H1 (cell line): ENCODE data around the gene ASCC3. TPM values are rescaled to one million over a fixed set of nuclear protein-coding genes. Genes with fewer than 3 reads are reported as not detected.

Experiments used
- CTCF ChIA-PET: fragments of 300-600 bp; sonication (Branson Sonifier 250); formaldehyde crosslinking; loops from one replicate; lab custom pipeline; 2021; ENCODE audit not compliant: partially characterized antibody; lab: Charles Lee
- POLR2A ChIA-PET: fragments of 300-600 bp; sonication (Branson Sonifier 250); formaldehyde crosslinking; loops from one replicate; lab custom pipeline; 2021; ENCODE audit warnings: inconsistent platforms; ENCODE audit not compliant: partially characterized antibody; lab: Charles Lee
- DNase-seq, 2 experiments: peaks; one replicate each; pipeline versions ENCODE4 v3.0.0 to v3.0.0-alpha.2; 2010 to 2022; ENCODE audit warnings: low spot score in 2 of 2, low read depth in 1 of 2, mixed read lengths in 1 of 2
- FAIRE-seq: peaks from 2 replicates; lab custom pipeline; 2011; peaks lifted over from hg19 to GRCh38; lab: Jason Lieb, UNC
- H2AFZ ChIP-seq: 2 replicates; pipeline ENCODE4 v1.8.1; 2012; ENCODE audit warnings: low read length, inconsistent platforms
- H2AK5ac ChIP-seq: 2 replicates; pipeline ENCODE4 v1.6.1; 2013; ENCODE audit warnings: low read depth, low read length
- H2BK120ac ChIP-seq: replicated peaks from 2 replicates; pipeline ENCODE3; 2013; ENCODE audit warnings: low read depth, low read length, inconsistent platforms
- H2BK12ac ChIP-seq: 2 replicates; pipeline ENCODE4 v1.6.1; 2013; ENCODE audit warnings: low read depth, low read length
- H2BK15ac ChIP-seq: 2 replicates; pipeline ENCODE4 v1.6.1; 2013; ENCODE audit warnings: low read length
- H2BK20ac ChIP-seq: 2 replicates; pipeline ENCODE4 v1.6.1; 2013; ENCODE audit warnings: low read length
- H2BK5ac ChIP-seq: 2 replicates; pipeline ENCODE4 v1.6.1; 2013; ENCODE audit warnings: low read depth, low read length
- H3K14ac ChIP-seq: 2 replicates; pipeline ENCODE4 v1.6.1; 2013; ENCODE audit warnings: inconsistent platforms; ENCODE audit not compliant: insufficient read length
- H3K18ac ChIP-seq: 2 replicates; pipeline ENCODE4 v1.6.1; 2013; ENCODE audit warnings: low read length; ENCODE audit errors: extremely low read depth
- H3K23ac ChIP-seq: 2 replicates; pipeline ENCODE4 v1.6.1; 2013; ENCODE audit warnings: inconsistent platforms; ENCODE audit not compliant: insufficient read length
- H3K23me2 ChIP-seq: 2 replicates; pipeline ENCODE4 v1.6.1; 2013; ENCODE audit warnings: low read depth, low read length
- H3K27ac ChIP-seq: 2 replicates; pipeline ENCODE4 v1.6.1; 2011; ENCODE audit warnings: low read depth, low read length, inconsistent platforms
- H3K27me3 ChIP-seq, 4 experiments: replicated peaks in 1 of 4; 1 replicate in 1 of 4; 2 replicates in 3 of 4; pipeline versions ENCODE4 v1.6.1 to v1.8.1; 2011 to 2013; ENCODE audit warnings: low read length in 3 of 4, mild to moderate bottlenecking in 3 of 4, inconsistent platforms in 2 of 4, mixed read lengths in 2 of 4, moderate library complexity in 1 of 4; ENCODE audit not compliant: control insufficient read depth in 3 of 4, insufficient read depth in 3 of 4; ENCODE audit errors: extremely low read depth in 1 of 4
- H3K36me3 ChIP-seq, 4 experiments: 2 replicates each; pipeline versions ENCODE4 v1.6.1 to v1.8.1; 2011 to 2013; ENCODE audit warnings: mild to moderate bottlenecking in 4 of 4, low read length in 3 of 4, moderate library complexity in 2 of 4, control low read depth in 1 of 4, inconsistent platforms in 1 of 4; ENCODE audit not compliant: insufficient read depth in 4 of 4, control insufficient read depth in 2 of 4
- H3K4ac ChIP-seq: replicated peaks from 2 replicates; pipeline ENCODE3; 2013; ENCODE audit warnings: low read length, low read depth, mixed read lengths, inconsistent platforms; ENCODE audit not compliant: insufficient read length
- H3K4me1 ChIP-seq, 4 experiments: replicated peaks in 1 of 4; 1 replicate in 1 of 4; 2 replicates in 3 of 4; pipeline versions ENCODE4 v1.6.1 to v1.8.1; 2011 to 2013; ENCODE audit warnings: low read length in 3 of 4, inconsistent platforms in 2 of 4, mixed read lengths in 1 of 4; ENCODE audit not compliant: insufficient read depth in 4 of 4, control insufficient read depth in 3 of 4
- H3K4me2 ChIP-seq, 2 experiments: 2 replicates each; pipeline versions ENCODE4 v1.6.1 to v1.8.1; 2011 to 2013; ENCODE audit warnings: low read depth in 2 of 2, low read length in 2 of 2, control low read depth in 1 of 2, inconsistent platforms in 1 of 2, mild to moderate bottlenecking in 1 of 2; ENCODE audit not compliant: insufficient read depth in 1 of 2
- H3K4me3 ChIP-seq, 4 experiments: fragments of 200-600, 300-600 bp in 1 of 4; sonication (generic), shearing (Covaris generic), sonication (Bioruptor Twin) in 1 of 4; 2 replicates each; pipeline versions ENCODE4 v1.5.1 to v1.8.1; 2011 to 2016; ENCODE audit warnings: low read length in 4 of 4, low read depth in 3 of 4, control low read depth in 2 of 4, inconsistent platforms in 2 of 4, mild to moderate bottlenecking in 2 of 4, mixed read lengths in 1 of 4, moderate library complexity in 1 of 4; ENCODE audit not compliant: insufficient read depth in 2 of 4; ENCODE audit errors: extremely low read depth in 1 of 4
- H3K56ac ChIP-seq: replicated peaks from 2 replicates; pipeline ENCODE3; 2013; ENCODE audit warnings: low read depth, mild to moderate bottlenecking, mixed read lengths, low read length, inconsistent platforms; ENCODE audit not compliant: insufficient read length
- H3K79me1 ChIP-seq: 2 replicates; pipeline ENCODE4 v1.6.1; 2013; ENCODE audit warnings: low read depth, low read length, control low read depth
- H3K79me2 ChIP-seq, 2 experiments: 2 replicates each; pipeline versions ENCODE4 v1.6.1 to v1.8.1; 2012 to 2013; ENCODE audit warnings: low read length in 2 of 2, mild to moderate bottlenecking in 2 of 2, inconsistent platforms in 1 of 2; ENCODE audit not compliant: insufficient read depth in 2 of 2, control insufficient read depth in 1 of 2
- H3K9ac ChIP-seq, 4 experiments: replicated peaks in 1 of 4; 1 replicate in 1 of 4; 2 replicates in 3 of 4; pipeline versions ENCODE4 v1.6.1 to v1.8.1; 2011 to 2013; ENCODE audit warnings: low read depth in 3 of 4, low read length in 3 of 4, control low read depth in 2 of 4, mild to moderate bottlenecking in 2 of 4, moderate library complexity in 2 of 4, inconsistent platforms in 1 of 4; ENCODE audit errors: extremely low read depth in 1 of 4
- H3K9me3 ChIP-seq, 2 experiments: 2 replicates each; pipeline versions ENCODE4 v1.6.1 to v1.8.1; 2012 to 2013; ENCODE audit warnings: mild to moderate bottlenecking in 2 of 2, moderate library complexity in 2 of 2, control low read depth in 1 of 2, inconsistent platforms in 1 of 2, low read depth in 1 of 2, low read length in 1 of 2, mixed read lengths in 1 of 2; ENCODE audit not compliant: insufficient read depth in 2 of 2
- H4K20me1 ChIP-seq, 2 experiments: replicated peaks in 1 of 2; 2 replicates each; pipeline versions ENCODE3 to v1.8.1; 2011 to 2013; ENCODE audit warnings: inconsistent platforms in 2 of 2, low read length in 2 of 2, mild to moderate bottlenecking in 1 of 2; ENCODE audit not compliant: insufficient read depth in 2 of 2, control insufficient read depth in 1 of 2
- H4K5ac ChIP-seq: 2 replicates; pipeline ENCODE4 v1.6.1; 2013; ENCODE audit warnings: low read length, low read depth, mixed read lengths, inconsistent platforms; ENCODE audit not compliant: insufficient read length
- H4K8ac ChIP-seq: 2 replicates; pipeline ENCODE4 v1.8.0; 2013; ENCODE audit warnings: mild to moderate bottlenecking, moderate library complexity, low read length, inconsistent platforms; ENCODE audit not compliant: insufficient read depth; ENCODE audit errors: extremely low read depth
- H4K91ac ChIP-seq: replicated peaks from 2 replicates; pipeline ENCODE3; 2013; ENCODE audit warnings: low read length, mixed read lengths, inconsistent platforms; ENCODE audit not compliant: insufficient read length
- E2F6 ChIP-seq: IDR thresholded peaks from 2 replicates; pipeline ENCODE4 v1.6.1; 2012; ENCODE audit warnings: inconsistent platforms
- SP1 ChIP-seq: IDR thresholded peaks from 2 replicates; pipeline ENCODE4 v1.6.1; 2011; ENCODE audit warnings: low read depth, low read length
- WGBS, 2 experiments: shearing (Covaris generic) in 1 of 2; methylation state at CpG; one replicate each; pipeline versions ENCODE4 v1.1.6 to v1.1.7; 2013 to 2015; ENCODE audit warnings: low lambda C conversion rate in 2 of 2, mixed read lengths in 2 of 2, inconsistent platforms in 1 of 2, low coverage in 1 of 2, missing lambda C conversion rate in 1 of 2; ENCODE audit not compliant: insufficient replicate concordance in 2 of 2, insufficient coverage in 1 of 2, insufficient read length in 1 of 2; ENCODE audit errors: extremely low coverage in 1 of 2, missing lambda C conversion rate in 1 of 2; 5-methylcytosine and 5-hydroxymethylcytosine counted together
- polyA plus RNA-seq, 7 experiments: library from polyadenylated mRNA; depleted of rRNA in 3 of 7; stranded (reverse) in 5 of 7; unstranded in 2 of 7; fragments of >200 nt in 5 of 7; fragments of 200-250 nt in 2 of 7; gene quantifications; 1 replicate in 5 of 7; 2 replicates in 1 of 7; 4 replicates in 1 of 7; pipeline versions ENCODE4 v1.2.1 to v1.2.3, GENCODE V29; 2011 to 2013; ENCODE audit warnings: missing spikeins in 2 of 7, mixed read lengths in 2 of 7
- total RNA-seq: library from RNA; stranded (reverse); fragmentation: NEBNext Ultra II Directional; extraction: Animal tissue kit (Norgen Biotek cat#: 25700); gene quantifications from 2 replicates; pipeline ENCODE4 v1.2.1, GENCODE V29; 2021
- TF ChIP-seq, protein P1 (sequence below): IDR thresholded peaks from 2 replicates; pipeline ENCODE4 v1.6.1; 2012; ENCODE audit warnings: low read length, inconsistent platforms
- TF ChIP-seq, protein P2 (sequence below): IDR thresholded peaks from 2 replicates; pipeline ENCODE4 v1.6.1; 2011; ENCODE audit warnings: low read length, improper control_type of control experiment

Gene ASCC3
- total and polyA plus RNA-seq, 2 of the 8 experiments (the other 6 are each of a cell fraction or from before 2014, with no cell fraction given): 37.5 to 77.8 TPM

GRCh38 chr6:100575921-100576320 lies 305.2 kb downstream of the ASCC3 start:
- H3K4ac ChIP-seq: no peak overlapping the region
- H4K20me1 ChIP-seq: no peaks in the 10 kb centered on the region
- TF ChIP-seq, protein P1, sequence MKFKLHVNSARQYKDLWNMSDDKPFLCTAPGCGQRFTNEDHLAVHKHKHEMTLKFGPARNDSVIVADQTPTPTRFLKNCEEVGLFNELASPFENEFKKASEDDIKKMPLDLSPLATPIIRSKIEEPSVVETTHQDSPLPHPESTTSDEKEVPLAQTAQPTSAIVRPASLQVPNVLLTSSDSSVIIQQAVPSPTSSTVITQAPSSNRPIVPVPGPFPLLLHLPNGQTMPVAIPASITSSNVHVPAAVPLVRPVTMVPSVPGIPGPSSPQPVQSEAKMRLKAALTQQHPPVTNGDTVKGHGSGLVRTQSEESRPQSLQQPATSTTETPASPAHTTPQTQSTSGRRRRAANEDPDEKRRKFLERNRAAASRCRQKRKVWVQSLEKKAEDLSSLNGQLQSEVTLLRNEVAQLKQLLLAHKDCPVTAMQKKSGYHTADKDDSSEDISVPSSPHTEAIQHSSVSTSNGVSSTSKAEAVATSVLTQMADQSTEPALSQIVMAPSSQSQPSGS: no peak
- TF ChIP-seq SP1 (no peak), E2F6 (no peak)
- TF ChIP-seq, protein P2, sequence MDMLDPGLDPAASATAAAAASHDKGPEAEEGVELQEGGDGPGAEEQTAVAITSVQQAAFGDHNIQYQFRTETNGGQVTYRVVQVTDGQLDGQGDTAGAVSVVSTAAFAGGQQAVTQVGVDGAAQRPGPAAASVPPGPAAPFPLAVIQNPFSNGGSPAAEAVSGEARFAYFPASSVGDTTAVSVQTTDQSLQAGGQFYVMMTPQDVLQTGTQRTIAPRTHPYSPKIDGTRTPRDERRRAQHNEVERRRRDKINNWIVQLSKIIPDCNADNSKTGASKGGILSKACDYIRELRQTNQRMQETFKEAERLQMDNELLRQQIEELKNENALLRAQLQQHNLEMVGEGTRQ: no peak
- H2AK5ac ChIP-seq: no peak overlapping the region
- no peak overlapping the region for H3K4me3 ChIP-seq
- WGBS, 2 experiments: 90% methylated on average over 4 of the region's 4 CpGs; no CpG with 5 or more reads in 1 of the 2 experiments
- no peak overlapping the region for H3K14ac ChIP-seq
- no peak overlapping the region for H2BK5ac ChIP-seq
- H3K27ac ChIP-seq: no peak overlapping the region
- no peaks in the 10 kb centered on the region for H3K23me2 ChIP-seq
- no peak overlapping the region for H2BK20ac ChIP-seq
- CTCF ChIA-PET: interaction anchor here (1.2 kb wide), 1 partner anchor 14 kb away, joined by 3 read pairs; no protein-coding TSS in a partner anchor
- H3K23ac ChIP-seq: no peak overlapping the region
- no peak overlapping the region for H2BK15ac ChIP-seq
- H3K79me1 ChIP-seq: no peaks in the 10 kb centered on the region
- POLR2A ChIA-PET: no interaction called here
- H2BK120ac ChIP-seq: no peak overlapping the region
- no peak overlapping the region for H3K9ac ChIP-seq
- no peak overlapping the region for H4K5ac ChIP-seq
- no peak overlapping the region for H3K18ac ChIP-seq
- H3K56ac ChIP-seq: no peak overlapping the region
- H3K27me3 ChIP-seq: no peaks in the 10 kb centered on the region
- FAIRE-seq (no peak), DNase-seq (no peak)
- no peak overlapping the region for H4K91ac ChIP-seq
- H3K4me1 ChIP-seq: no peaks in the 10 kb centered on the region
- H3K79me2 ChIP-seq: no peaks in the 10 kb centered on the region
- no peaks in the 10 kb centered on the region for H3K9me3 ChIP-seq
- no peak overlapping the region for H3K4me2 ChIP-seq
- no peak overlapping the region for H4K8ac ChIP-seq
- H2BK12ac ChIP-seq: no peak overlapping the region
- no peaks in the 10 kb centered on the region; a peak in 1 of 8 replicates for H3K36me3 ChIP-seq
- no peak overlapping the region for H2AFZ ChIP-seq
